GM19463 (cell line): Measurements from ENCODE around the gene GJB1.
"Not testable (repeated sequence)": the region's sequence is repeated elsewhere in the genome, so short reads cannot be mapped to it uniquely, and the experiment has no call there.

ENCODE experiments used
- ATAC-seq: cut with Tn5 transposase; IDR thresholded peaks from one replicate; pipeline ENCODE4 v1.9.1; 2021; ENCODE audit warnings: mild to moderate bottlenecking, moderate library complexity; ENCODE audit not compliant: unreplicated experiment

Gene GJB1

DNA sequence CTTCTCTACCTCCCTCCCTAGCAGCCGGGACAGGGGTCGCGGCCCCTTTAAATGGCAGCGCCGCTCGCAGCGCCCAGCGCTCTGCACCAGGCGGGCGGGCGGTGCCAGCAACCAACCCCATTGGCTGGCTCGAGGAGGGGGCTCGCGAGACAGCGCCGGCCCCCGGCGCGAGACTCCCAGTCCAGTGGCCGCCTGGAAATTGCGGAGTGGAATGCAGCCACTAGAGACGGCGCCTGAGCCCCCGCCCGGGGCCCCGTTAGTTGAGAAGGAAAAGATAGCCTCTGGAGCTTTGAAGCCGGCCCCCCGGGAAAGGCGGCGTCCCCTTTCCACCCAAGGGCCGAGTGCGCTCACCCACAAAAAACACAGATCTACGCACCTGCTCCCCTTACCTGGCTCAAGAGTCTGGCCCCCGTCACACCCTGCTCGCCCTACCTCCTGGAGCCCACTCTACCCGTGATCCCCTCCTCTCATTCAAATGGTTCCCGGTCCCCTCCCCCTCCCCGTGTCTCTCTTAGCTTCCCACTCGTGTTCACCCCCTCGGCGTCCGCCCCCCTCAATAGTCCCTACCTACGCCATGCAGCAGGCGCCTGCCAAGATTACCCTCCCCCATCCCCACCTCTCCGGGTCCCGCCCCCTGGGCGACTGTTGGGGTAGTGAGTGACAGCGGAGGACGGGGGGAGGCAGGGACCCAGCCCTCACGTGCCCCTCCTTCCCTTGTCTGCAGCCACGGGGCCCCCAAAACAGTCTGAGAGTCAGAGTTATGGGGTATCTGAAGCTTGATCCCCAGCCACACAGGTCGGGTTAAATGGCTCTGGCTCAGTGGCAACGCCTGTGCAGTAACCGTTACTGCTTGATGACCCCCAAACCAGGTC, 31.3 kb downstream of the GJB1 start, which contains the start of gene ZMYM3:
TSS of gene ZMYM3 (minus strand) at position 49 of the 872 bp plus-strand sequence. CDS start 885 bp downstream, outside the sequence.
- ATAC-seq = peak; percentile 89

DNA sequence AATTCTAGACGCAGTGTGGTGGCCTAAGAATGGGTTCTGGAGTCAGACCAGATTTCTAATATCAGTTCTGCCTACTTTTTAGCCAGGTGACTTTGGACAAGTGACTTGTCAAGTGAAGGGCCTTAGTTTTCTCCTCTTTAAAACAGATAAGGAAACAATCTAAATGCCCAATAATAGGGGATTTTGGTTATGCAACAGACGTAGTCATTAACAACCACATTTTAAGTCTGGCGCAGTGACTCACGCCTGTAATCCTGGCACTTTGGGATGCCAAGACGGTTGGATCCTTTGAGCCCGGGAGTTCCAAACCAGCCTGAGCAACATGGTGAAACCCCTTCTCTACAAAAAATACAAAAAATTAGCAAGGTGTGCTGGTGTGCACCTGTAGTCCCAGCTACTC, 33.0 kb downstream of the GJB1 start:
- no peak for ATAC-seq

DNA sequence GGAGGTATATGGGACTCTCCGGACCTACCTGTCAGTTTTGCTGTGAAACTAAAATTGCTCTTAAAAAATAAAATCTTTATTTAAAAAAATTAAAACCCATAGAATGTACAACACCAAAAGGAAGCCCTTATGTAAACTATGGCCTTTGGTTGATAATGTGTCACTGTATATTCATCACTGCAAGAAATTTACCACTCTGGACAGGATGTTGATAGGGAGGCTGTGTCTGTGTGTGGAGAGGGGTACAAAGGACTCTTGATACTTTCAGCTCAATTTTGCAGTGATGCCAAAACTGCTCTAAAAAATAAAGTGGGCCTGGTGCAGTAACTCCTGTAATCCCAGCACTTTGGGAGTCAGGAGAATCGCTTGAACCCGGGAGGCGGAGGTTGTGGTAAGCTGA, 33.8 kb downstream of the GJB1 start:
- ATAC-seq = no peak

DNA sequence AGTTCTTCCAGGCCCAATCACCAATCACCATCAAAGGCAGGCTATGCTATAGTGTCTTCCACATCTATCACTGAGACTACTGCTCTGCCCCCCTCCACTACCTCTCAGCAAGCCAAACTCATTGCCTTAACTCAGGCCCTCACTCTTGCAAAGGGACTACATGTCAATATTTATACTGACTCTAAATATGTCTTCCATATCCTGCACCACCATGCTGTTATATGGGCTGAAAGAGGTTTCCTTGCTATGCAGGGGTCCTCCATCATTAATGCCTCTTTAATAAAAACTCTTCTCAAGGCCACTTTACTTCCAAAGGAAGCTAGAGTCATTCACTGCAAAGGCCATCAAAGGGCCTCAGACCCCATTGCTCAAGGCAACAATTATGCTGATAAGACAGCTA, 45.6 kb downstream of the GJB1 start:
- not testable (repeated sequence) for ATAC-seq

DNA sequence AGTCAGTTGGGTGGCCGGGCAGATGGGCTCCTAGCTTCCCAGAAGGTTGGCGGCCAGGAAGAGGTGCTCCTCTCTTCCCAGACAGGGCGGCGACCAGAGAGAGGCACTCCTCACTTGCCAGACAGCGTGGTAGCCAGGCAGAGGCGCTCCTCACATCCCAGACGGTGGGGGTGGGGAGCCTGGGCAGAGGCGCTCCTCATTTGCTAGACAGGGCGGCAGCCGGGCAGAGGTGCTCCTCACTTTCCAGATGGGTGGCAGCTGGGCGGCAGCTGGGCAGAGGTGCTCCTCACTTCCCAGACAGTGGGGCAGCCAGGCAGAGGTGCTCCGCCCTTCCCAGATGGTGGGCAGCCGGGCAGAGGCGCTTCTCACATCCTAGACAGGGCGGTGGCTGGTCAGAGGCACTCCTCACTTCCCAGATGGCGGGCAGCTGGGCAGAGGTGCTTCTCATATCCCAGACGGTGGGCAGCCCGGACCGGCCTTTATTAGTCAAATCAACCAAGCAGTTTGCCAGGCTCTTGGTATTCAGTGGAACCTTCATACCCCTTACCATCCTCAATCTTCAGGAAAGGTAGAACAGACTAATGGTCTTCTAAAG, 46.9 kb downstream of the GJB1 start:
- no peak for ATAC-seq

DNA sequence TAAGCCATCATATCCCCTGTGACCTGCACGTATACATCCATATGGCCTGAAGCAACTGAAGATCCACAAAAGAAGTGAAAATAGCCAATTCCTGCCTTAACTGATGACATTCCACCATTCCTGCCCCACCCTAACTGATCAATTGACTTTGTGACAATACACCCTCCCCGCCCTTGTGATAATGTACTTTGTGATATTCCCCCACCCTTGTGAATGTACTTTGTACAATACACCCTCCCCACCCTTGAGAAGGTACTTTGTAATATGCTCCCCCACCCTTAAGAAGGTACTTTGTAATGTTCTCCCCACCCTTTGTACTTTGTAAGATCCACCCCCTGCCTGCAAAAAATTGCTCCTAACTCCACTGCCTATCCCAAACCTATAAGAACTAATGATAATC, 49.3 kb downstream of the GJB1 start:
- ATAC-seq = not testable (repeated sequence)
